GM23338 (cell line): ENCODE results near the gene CGB2. TPM values are rescaled to one million over a fixed set of nuclear protein-coding genes. Genes with fewer than 3 reads are reported as not detected.
A peak's percentile ranks its signal among the peaks of the same experiment; 100 is the strongest.

ENCODE experiments used
- ATAC-seq: fragments of 200-7000 bp; cut with Tn5 transposase; 3 replicates; pipeline ENCODE4 v1.9.1; 2020
- DNase-seq: peaks from one replicate; pipeline ENCODE4 v3.0.0-alpha.2; 2015; ENCODE audit warnings: low spot score
- H2AFZ ChIP-seq: fragments of 200-600 bp; sonication (generic); 2 replicates; pipeline ENCODE4 v1.8.0; 2016; ENCODE audit warnings: antibody characterized with exemption, mild to moderate bottlenecking, moderate library complexity
- H3F3A ChIP-seq: fragments of 200-600 bp; sonication (generic); replicated peaks from 2 replicates; pipeline ENCODE4 v1.8.0; 2017; ENCODE audit warnings: antibody characterized with exemption, mixed run types, low read depth
- H3K27ac ChIP-seq: fragments of 200-600 bp; sonication (generic); 2 replicates; pipeline ENCODE4 v1.6.1; 2016; ENCODE audit warnings: low read depth
- H3K27me3 ChIP-seq: fragments of 200-600 bp; sonication (generic); 2 replicates; pipeline ENCODE4 v1.8.0; 2016; ENCODE audit warnings: mild to moderate bottlenecking, mixed run types, moderate library complexity; ENCODE audit not compliant: insufficient read depth
- H3K36me3 ChIP-seq: fragments of 200-600 bp; sonication (generic); 2 replicates; pipeline ENCODE4 v1.8.0; 2016; ENCODE audit warnings: mild to moderate bottlenecking; ENCODE audit not compliant: insufficient read depth
- H3K4me1 ChIP-seq: fragments of 200-600 bp; sonication (generic); 2 replicates; pipeline ENCODE4 v1.8.0; 2016; ENCODE audit warnings: mild to moderate bottlenecking, moderate library complexity; ENCODE audit not compliant: insufficient read depth
- H3K4me2 ChIP-seq: fragments of 200-600 bp; sonication (generic); 2 replicates; pipeline ENCODE4 v1.7.1; 2017; ENCODE audit warnings: mixed run types
- H3K4me3 ChIP-seq: fragments of 200-600 bp; sonication (generic); 2 replicates; pipeline ENCODE4 v1.6.1; 2016; ENCODE audit warnings: mixed run types
- H3K79me2 ChIP-seq: fragments of 200-600 bp; sonication (generic); replicated peaks from 2 replicates; pipeline ENCODE4 v1.8.0; 2017; ENCODE audit warnings: mild to moderate bottlenecking; ENCODE audit not compliant: insufficient read depth
- H3K9me2 ChIP-seq: fragments of 200-600 bp; sonication (generic); 2 replicates; pipeline ENCODE4 v1.8.0; 2017; ENCODE audit not compliant: insufficient read depth
- H4K20me1 ChIP-seq: fragments of 200-600 bp; sonication (generic); replicated peaks from 2 replicates; pipeline ENCODE4 v1.8.0; 2017; ENCODE audit warnings: mild to moderate bottlenecking; ENCODE audit not compliant: insufficient read depth
- H3K27ac Mint-ChIP-seq: 2 replicates; pipeline ENCODE4 v1.8.0; 2020; ENCODE audit warnings: inconsistent platforms, mild to moderate bottlenecking, moderate library complexity, mixed read lengths
- H3K27me3 Mint-ChIP-seq: 3 replicates; pipeline ENCODE4 v1.8.0; 2022; ENCODE audit warnings: low read depth, mild to moderate bottlenecking, moderate library complexity, mixed read lengths, inconsistent platforms; ENCODE audit not compliant: insufficient read depth, poor library complexity
- H3K36me3 Mint-ChIP-seq: 3 replicates; pipeline ENCODE4 v1.8.0; 2021; ENCODE audit warnings: low read depth, mild to moderate bottlenecking, inconsistent platforms, moderate library complexity, mixed read lengths
- H3K4me1 Mint-ChIP-seq: 3 replicates; pipeline ENCODE4 v1.8.0; 2020; ENCODE audit warnings: mild to moderate bottlenecking, inconsistent platforms, mixed read lengths
- H3K4me3 Mint-ChIP-seq: 3 replicates; pipeline ENCODE4 v1.8.0; 2021; ENCODE audit warnings: moderate library complexity, mild to moderate bottlenecking, inconsistent platforms, mixed read lengths
- H3K9me3 Mint-ChIP-seq: 3 replicates; pipeline ENCODE4 v1.8.0; 2020; ENCODE audit warnings: moderate library complexity, mild to moderate bottlenecking, inconsistent platforms, mixed read lengths
- CTCF ChIP-seq, 2 experiments: fragments of 200-600 bp in 1 of 2; sonication (generic) in 1 of 2; conservative IDR thresholded peaks; 2 replicates each; pipeline versions ENCODE4 v1.5.1 to v1.6.1; 2016 to 2017; ENCODE audit warnings: antibody characterized with exemption in 2 of 2, low read depth in 2 of 2, mild to moderate bottlenecking in 2 of 2, moderate library complexity in 1 of 2
- POLR2AphosphoS5 ChIP-seq: IDR thresholded peaks from 2 replicates; pipeline ENCODE4 v1.6.1; 2016; ENCODE audit warnings: antibody characterized with exemption, low read depth
- ZNF462 ChIP-seq: fragments of 250-450 bp; sonication (Bioruptor Pico); IDR thresholded peaks from 2 replicates; pipeline ENCODE4 v1.5.0; 2020; ENCODE audit warnings: mild to moderate bottlenecking, moderate library complexity
- polyA plus RNA-seq: library from polyadenylated mRNA; unstranded; fragments of >200 nt; fragmentation: Nextera tagmentation; extraction: Ambion mirVana; gene quantifications from 2 replicates; pipeline ENCODE4 v1.2.1, GENCODE V29; 2016
- total RNA-seq: library from RNA; depleted of rRNA; stranded (reverse); fragments of >200 nt; shearing (Covaris generic); gene quantifications from 2 replicates; pipeline ENCODE4 v1.2.3, GENCODE V29; 2014

The CGB2 gene
- total and polyA plus RNA-seq, 2 experiments from 2014 or later: 0.57 TPM; not detected in 1

GRCh38 chr19:49070416-49070815 lies 38.7 kb downstream of the CGB2 start (continued):
- TF ChIP-seq ZNF462 (CRISPR knock-in tag): no peak

- H3K4me3 Mint-ChIP-seq: peak overlapping the region; percentile 66
- DNase-seq: peak; percentile 91
- Histone ChIP-seq H3K36me3 (no peaks in the 10 kb centered on the region), H3F3A (no peaks in the 10 kb centered on the region), H3K27ac (no peak overlapping the region), H3K4me1 (peaks cover 9% of the 10 kb centered on the region), H2AFZ (peak overlapping the region; percentile 81; the same call in 1 of the 2 replicates), H3K4me2 (peak overlapping the region; percentile 57; the same call in 1 of the 2 replicates), H3K9me2 (0 out of 2 replicates have a peak, but pooled peaks cover 6% of the 10 kb centered on the region), H4K20me1 (no peaks in the 10 kb centered on the region; the same call in 1 of the 2 replicates), H3K27me3 (peaks cover 72% of the 10 kb centered on the region), H3K4me3 (peak overlapping the region; percentile 38; the same call in 1 of the 2 replicates), H3K79me2 (no peaks in the 10 kb centered on the region)
- TF ChIP-seq CTCF (conservative IDR thresholded peaks at IDR 0.05; ENCODE audit: low read depth in 2 of 2) (no peak; a peak in 1 of 4 replicates), POLR2AphosphoS5 (peak; percentile 65)
- H3K27me3 Mint-ChIP-seq: peaks cover 69% of the 10 kb centered on the region
- H3K36me3 Mint-ChIP-seq: peaks cover 10% of the 10 kb centered on the region
- peaks cover 29% of the 10 kb centered on the region for H3K9me3 Mint-ChIP-seq
- peak; percentile 78 for ATAC-seq
- H3K4me1 Mint-ChIP-seq: peaks cover 19% of the 10 kb centered on the region
- H3K27ac Mint-ChIP-seq: no peak overlapping the region
Measured at GRCh38 chr19:49071860-49072547, 40.3 kb downstream of the CGB2 start.
